ACC112 (cell line): ENCODE data around the gene ENTPD1.

Source experiments
- H2AFZ ChIP-seq: fragments of 200-600 bp; sonication (generic); one replicate; pipeline ENCODE4 v1.6.0; 2017; ENCODE audit warnings: antibody characterized with exemption, low read length; ENCODE audit not compliant: unreplicated experiment
- H3K27ac ChIP-seq: fragments of 200-600 bp; sonication (generic); 2 replicates; pipeline ENCODE4 v1.5.1; 2014; ENCODE audit warnings: low read depth, mild to moderate bottlenecking, antibody characterized with exemption, low read length, moderate library complexity
- H3K27me3 ChIP-seq: fragments of 200-600 bp; sonication (generic); 2 replicates; pipeline ENCODE4 v1.6.1; 2014; ENCODE audit warnings: mild to moderate bottlenecking, antibody characterized with exemption, low read length, moderate library complexity, mixed read lengths; ENCODE audit not compliant: insufficient read depth
- H3K36me3 ChIP-seq: fragments of 200-600 bp; sonication (generic); 2 replicates; pipeline ENCODE4 v1.6.1; 2016; ENCODE audit warnings: mild to moderate bottlenecking, antibody characterized with exemption, low read length, moderate library complexity, mixed read lengths; ENCODE audit not compliant: insufficient read depth
- H3K4me1 ChIP-seq: fragments of 200-600 bp; sonication (generic); one replicate; pipeline ENCODE4 v1.6.1; 2016; ENCODE audit warnings: low read length, mixed read lengths; ENCODE audit not compliant: insufficient read depth, unreplicated experiment, control insufficient read depth
- H3K4me3 ChIP-seq: fragments of 200-600 bp; sonication (generic); 2 replicates; pipeline ENCODE4 v1.5.1; 2014; ENCODE audit warnings: mild to moderate bottlenecking, low read depth, low read length
- H3K79me2 ChIP-seq: fragments of 200-600 bp; sonication (generic); one replicate; pipeline ENCODE4 v1.6.0; 2016; ENCODE audit warnings: low read length; ENCODE audit not compliant: control insufficient read depth, unreplicated experiment, insufficient read depth

ENTPD1 gene

DNA sequence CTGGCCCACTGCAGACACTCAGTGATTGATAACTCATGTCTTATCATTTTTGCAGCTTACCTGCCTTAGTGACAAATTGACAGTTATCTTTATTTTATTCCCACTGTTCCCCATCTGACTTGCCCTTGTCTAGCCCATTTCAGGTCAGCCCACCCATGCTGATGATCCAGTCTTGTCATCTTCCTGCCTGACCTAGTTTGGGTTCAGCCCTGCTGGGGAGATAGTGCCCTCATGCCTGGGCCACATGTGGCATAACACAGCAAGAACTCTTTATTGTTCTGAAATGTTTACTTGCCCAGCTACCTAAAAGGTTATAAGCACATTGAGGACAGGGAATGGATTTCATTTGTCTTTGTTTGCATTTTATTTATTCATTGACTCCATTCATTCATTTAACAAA is 75.6 kb downstream of the ENTPD1 start:
- Histone ChIP-seq H3K27me3 (no peaks in the 10 kb centered on the region), H3K27ac (no peak overlapping the region), H3K4me1 (no peaks in the 10 kb centered on the region), H3K79me2 (no peaks in the 10 kb centered on the region), H3K4me3 (no peak overlapping the region), H2AFZ (no peak overlapping the region), H3K36me3 (no peaks in the 10 kb centered on the region)

DNA sequence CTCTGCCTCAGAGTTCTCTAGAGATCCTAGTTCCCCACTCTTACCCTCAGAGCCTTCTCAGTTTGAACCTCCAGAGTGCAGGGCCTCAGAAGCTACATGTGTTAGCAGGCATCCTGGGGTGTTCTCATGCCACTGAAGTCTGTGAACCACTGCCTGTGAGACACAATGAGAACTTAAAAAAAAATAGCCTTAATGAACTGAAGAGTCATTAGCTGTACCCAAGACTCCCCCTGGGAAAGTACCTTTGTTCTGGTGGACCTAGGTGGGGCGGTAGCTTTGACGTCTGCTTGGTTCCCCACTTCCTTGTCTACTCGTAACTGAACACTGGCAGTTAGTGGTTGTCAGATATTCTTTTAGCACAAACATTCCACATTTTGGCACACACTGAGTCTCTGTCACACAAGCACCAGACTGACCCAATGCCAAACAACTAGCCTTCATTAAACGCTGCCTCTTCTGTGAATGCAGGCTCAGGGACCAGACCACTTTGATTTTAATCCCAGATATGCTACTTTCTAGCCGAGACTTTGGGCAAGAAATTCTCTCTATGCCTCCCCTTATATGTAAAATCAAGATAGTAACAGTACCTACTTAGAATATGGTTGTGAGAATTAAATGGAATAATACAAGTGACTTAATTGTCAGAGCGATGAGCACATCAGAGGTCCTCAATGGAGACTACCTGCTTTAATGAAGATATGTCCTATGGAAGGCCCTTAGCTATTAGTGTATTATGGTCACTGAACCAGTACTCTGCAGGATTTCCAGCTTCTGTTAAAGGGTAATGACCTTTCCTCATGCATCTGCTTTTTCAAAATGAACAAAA is 76.5 kb downstream of the ENTPD1 start:
- no peak overlapping the region for H3K4me3 ChIP-seq
- no peaks in the 10 kb centered on the region for H3K79me2 ChIP-seq
- H3K27me3 ChIP-seq, result no peaks in the 10 kb centered on the region
- no peak overlapping the region for H3K27ac ChIP-seq
- no peaks in the 10 kb centered on the region for H3K4me1 ChIP-seq
- H3K36me3 ChIP-seq, result no peaks in the 10 kb centered on the region
- no peak overlapping the region for H2AFZ ChIP-seq

DNA sequence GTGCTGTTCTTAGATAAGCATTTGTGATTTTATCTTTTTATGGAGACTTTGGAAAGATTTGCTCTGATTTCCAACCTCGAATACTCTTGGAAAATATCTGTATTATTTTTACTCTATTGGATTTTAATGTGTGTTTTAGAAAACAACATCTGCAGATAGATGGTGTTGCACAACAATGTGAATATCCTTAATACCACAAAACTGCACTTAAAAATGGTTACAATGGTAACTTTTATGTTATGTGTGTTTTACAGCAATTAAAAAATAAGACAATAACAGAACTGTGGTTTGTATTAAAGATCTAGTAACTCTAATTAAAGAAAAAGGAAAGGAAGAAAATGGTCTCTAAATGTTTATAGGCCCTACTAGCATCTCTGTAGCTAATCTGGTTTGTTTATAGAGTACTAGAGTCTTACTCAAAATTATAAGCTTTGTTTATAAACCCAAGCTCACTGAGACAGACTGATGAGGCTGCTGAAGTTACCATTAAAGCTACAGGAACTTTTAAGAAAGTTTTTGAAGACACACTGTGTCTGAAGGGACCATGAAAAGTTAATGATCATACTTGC is 77.2 kb downstream of the ENTPD1 start:
- Histone ChIP-seq H3K4me3 (no peak overlapping the region), H3K36me3 (no peaks in the 10 kb centered on the region), H3K27me3 (no peaks in the 10 kb centered on the region), H3K79me2 (no peaks in the 10 kb centered on the region), H3K4me1 (no peaks in the 10 kb centered on the region), H3K27ac (no peak overlapping the region), H2AFZ (no peak overlapping the region)

DNA sequence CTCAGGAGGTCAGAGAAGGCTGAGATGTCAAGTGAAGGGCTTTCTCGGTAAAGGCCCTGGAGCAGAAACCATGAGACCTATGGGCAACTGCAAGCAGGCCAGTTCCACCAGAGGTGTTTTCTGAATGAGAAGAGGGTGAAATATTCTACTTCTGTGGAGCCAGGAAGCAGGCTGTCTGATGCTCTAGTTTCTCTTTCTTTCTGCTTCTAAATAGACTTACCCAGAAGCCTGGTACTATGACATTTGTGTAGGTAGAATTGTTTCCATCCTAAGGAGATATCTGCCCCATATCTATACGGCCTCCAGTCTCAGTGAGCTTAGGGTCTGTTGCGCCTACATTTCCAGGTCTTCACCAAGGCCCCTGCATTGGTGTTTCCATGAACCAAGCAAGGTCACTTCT is 78.4 kb downstream of the ENTPD1 start:
- Histone ChIP-seq H2AFZ (no peak overlapping the region), H3K4me1 (no peaks in the 10 kb centered on the region), H3K27ac (no peak overlapping the region), H3K27me3 (no peaks in the 10 kb centered on the region), H3K4me3 (no peak overlapping the region), H3K36me3 (no peaks in the 10 kb centered on the region), H3K79me2 (no peaks in the 10 kb centered on the region)

DNA sequence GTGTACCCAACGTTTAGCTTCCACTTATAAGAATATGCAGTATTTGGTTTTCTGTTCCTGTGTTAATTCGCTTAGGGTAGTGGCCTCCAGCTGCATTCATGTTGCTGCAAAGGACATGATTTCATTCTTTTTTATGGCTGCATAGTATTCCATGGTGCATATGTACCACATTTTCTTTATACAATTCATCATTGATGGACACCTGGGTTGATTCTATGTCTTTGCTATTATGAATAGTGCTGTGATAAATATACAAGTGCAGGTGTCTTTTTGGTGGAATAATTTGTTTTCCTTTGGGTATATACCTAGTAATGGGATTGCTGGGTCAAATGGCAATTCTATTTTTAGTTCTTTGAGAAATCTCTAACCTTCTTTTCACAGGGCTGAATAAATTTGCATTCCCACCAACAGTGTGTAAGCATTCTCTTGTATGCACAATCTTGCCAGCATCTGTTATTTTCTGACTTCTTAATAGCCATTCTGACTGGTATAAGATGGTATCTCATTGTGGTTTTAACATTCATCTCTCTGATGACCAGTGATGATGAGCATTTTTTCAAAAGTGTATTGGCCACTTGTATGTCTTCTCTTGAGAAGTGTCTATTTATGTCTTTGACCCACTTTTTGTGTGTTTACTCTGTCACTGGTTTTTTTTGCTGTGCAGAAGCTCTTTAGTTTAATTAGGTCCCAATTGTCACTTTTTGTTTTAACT is 79.3 kb downstream of the ENTPD1 start:
- H3K79me2 ChIP-seq, result no peaks in the 10 kb centered on the region
- no peak overlapping the region for H3K27ac ChIP-seq

DNA sequence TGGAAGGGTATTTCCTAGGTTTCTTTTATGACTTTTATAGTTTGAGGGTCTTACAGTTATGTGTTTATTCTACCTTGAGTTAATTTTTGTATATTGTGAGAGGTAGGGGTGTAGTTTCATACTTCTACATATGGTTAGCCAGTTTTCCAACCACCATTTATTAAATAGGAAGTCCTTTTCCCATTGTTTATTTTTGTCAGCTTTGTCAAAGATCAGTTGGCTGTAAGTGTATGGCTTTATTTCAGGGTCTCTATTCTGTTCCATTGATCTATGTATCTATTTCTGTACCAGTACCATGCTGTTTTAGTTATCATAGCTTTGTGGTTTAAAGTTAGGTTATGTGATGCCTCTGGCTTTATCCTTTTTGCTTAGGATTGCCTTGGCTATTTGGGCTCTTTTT is 79.9 kb downstream of the ENTPD1 start:
- H3K27me3 ChIP-seq, result no peaks in the 10 kb centered on the region
- no peaks in the 10 kb centered on the region for H3K36me3 ChIP-seq
- no peak overlapping the region for H3K27ac ChIP-seq
- H2AFZ ChIP-seq, result no peak overlapping the region
- no peaks in the 10 kb centered on the region for H3K4me1 ChIP-seq
- H3K4me3 ChIP-seq, result no peak overlapping the region
- no peaks in the 10 kb centered on the region for H3K79me2 ChIP-seq

More for the DNA sequence above, 79.3 kb downstream of the ENTPD1 start:
- no peak overlapping the region for H3K4me3 ChIP-seq
- H3K36me3 ChIP-seq, result no peaks in the 10 kb centered on the region
- H2AFZ ChIP-seq, result no peak overlapping the region
- no peaks in the 10 kb centered on the region for H3K4me1 ChIP-seq
- no peaks in the 10 kb centered on the region for H3K27me3 ChIP-seq

DNA sequence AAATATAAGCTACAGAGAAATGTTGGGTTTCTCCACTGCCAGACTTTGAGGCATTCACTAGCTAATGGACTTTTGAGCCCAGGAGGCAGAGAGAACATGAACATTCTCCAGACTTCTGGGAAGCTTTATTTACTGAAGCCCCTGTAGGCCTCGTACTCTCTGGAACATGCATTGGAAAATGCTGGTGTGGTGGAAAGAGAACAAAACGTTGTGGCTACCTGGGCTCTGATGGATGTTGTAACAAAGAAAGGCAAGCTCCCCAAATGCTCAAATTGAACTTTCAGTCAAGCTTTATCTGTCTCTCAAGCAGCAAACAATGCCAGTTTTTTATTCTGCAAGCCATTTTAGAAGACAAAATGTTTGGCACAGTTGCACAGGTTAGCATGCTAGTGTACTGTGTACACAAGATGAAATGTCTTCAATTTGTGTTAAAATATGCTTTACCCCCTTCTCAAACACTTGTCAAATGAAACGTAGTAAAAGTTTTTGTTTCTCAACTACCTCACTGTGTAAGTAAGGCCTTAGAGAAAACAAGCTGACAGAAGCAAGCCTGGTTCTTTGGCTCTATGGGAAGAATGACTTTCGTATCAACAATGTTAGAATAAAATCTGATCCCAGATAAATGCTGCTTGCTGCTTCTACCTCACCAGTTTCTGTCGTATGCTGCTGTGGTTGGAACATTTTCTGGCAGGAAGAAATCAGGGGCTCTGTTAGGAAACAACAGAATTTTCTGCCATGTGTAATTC is 80.8 kb downstream of the ENTPD1 start:
- peaks cover 4% of the 10 kb centered on the region for H3K4me1 ChIP-seq
- no peak overlapping the region for H3K27ac ChIP-seq
- no peak overlapping the region for H2AFZ ChIP-seq
- H3K4me3 ChIP-seq, result no peak overlapping the region
- H3K36me3 ChIP-seq, result no peaks in the 10 kb centered on the region
- no peaks in the 10 kb centered on the region for H3K79me2 ChIP-seq
- no peaks in the 10 kb centered on the region for H3K27me3 ChIP-seq

DNA sequence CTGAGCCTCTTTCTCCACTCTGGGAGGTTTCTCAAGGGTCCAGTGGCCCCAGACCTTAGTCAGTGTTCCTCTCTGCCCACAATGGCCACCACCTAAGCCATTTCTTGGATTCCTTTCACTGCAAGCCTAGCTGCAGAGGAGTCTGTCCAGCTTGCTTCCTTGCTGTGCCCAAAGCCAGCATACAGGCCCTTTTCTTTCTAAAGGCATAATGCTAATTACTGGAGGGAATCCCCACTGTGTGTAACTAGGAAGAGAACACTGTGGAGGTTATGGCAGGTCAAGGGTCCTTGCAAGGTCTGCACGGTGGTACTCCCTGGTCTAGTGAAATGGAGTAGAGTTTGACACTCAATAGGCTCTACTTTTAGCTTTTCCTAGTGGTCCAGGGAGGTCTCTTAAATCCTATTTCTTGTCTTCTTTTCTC is 81.4 kb downstream of the ENTPD1 start:
- H3K79me2 ChIP-seq, result no peaks in the 10 kb centered on the region
- H3K4me1 ChIP-seq, result peaks cover 5% of the 10 kb centered on the region
- no peaks in the 10 kb centered on the region for H3K36me3 ChIP-seq
- no peak overlapping the region for H2AFZ ChIP-seq
- no peak overlapping the region for H3K4me3 ChIP-seq
- H3K27me3 ChIP-seq, result no peaks in the 10 kb centered on the region
- no peak overlapping the region for H3K27ac ChIP-seq

DNA sequence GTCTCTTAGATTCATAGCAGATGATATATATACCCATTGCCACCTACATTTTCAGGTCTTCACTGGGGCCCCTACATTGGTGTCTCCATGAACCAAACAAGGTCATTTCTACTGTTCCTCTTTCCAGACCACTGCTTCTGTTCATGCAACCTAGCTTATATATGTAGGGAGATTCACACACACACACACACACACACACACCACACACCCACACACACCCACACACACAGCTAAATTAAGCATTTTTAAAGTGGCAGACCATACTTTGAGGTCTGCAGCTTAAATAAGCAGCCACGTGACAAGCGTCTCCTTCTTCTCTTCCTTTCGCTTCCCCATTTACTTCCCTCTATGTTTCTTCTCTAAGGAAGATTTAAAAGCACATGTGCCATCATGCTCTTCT is 81.8 kb downstream of the ENTPD1 start:
- Histone ChIP-seq H3K4me3 (no peak overlapping the region), H2AFZ (no peak overlapping the region), H3K27me3 (no peaks in the 10 kb centered on the region), H3K79me2 (no peaks in the 10 kb centered on the region), H3K36me3 (no peaks in the 10 kb centered on the region), H3K27ac (no peak overlapping the region), H3K4me1 (peaks cover 5% of the 10 kb centered on the region)

DNA sequence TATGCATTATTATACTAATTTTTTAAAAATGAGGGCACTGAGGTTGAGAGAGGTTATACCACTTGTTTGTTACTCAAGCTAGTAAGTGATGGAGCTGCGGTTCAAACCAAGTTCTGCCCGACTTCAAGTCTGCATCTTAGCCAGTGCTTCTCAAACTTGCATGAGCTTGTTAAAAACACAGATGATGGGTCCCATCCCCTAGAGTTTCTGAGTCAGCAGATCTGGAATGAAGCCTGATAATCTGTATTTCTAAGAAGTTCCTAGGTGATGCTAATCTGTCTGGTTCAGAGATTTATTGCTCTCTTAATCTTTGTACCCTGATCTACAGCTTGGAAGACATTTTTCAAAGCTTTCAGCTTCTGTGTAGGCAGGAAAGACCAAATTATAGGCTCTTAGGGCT is 84.2 kb downstream of the ENTPD1 start:
- H3K36me3 ChIP-seq, result no peaks in the 10 kb centered on the region
- no peak overlapping the region for H3K4me3 ChIP-seq
- no peak overlapping the region for H2AFZ ChIP-seq
- no peak overlapping the region for H3K27ac ChIP-seq
- H3K27me3 ChIP-seq, result peaks cover 12% of the 10 kb centered on the region
- peaks cover 5% of the 10 kb centered on the region for H3K4me1 ChIP-seq
- H3K79me2 ChIP-seq, result no peaks in the 10 kb centered on the region
